Cardiac muscle cell (in vitro differentiated cells and primary cell): ENCODE measurements around the gene RASGRF2. TPM values are rescaled to one million over a fixed set of nuclear protein-coding genes. Genes with fewer than 3 reads are reported as not detected.

Experiments used
- DNase-seq, 2 donors: peaks; one replicate each; pipeline versions ENCODE4 v3.0.0 to v3.0.0-alpha.2; 2010 to 2017; ENCODE audit warnings: low read depth in 1 of 2, low spot score in 1 of 2
- H3K27ac ChIP-seq: fragments of 200-600 bp; sonication (generic); 2 replicates; pipeline ENCODE4 v1.5.1; 2016
- H3K27me3 ChIP-seq: fragments of 200-600 bp; sonication (generic); 2 replicates; pipeline ENCODE4 v1.6.0; 2016; ENCODE audit warnings: control low read depth
- H3K36me3 ChIP-seq: fragments of 200-600 bp; sonication (generic); 2 replicates; pipeline ENCODE4 v1.5.1; 2016; ENCODE audit warnings: control low read depth
- H3K4me1 ChIP-seq: fragments of 200-600 bp; sonication (generic); 2 replicates; pipeline ENCODE4 v1.8.1; 2017; ENCODE audit warnings: low read depth, mild to moderate bottlenecking, mixed run types
- H3K4me3 ChIP-seq: fragments of 200-600 bp; sonication (generic); 2 replicates; pipeline ENCODE4 v1.5.1; 2016; ENCODE audit warnings: mild to moderate bottlenecking
- H3K9me3 ChIP-seq: fragments of 200-600 bp; sonication (generic); 2 replicates; pipeline ENCODE4 v1.5.1; 2017; ENCODE audit warnings: low read depth, mild to moderate bottlenecking, control low read depth
- CTCF ChIP-seq: IDR thresholded peaks from 2 replicates; pipeline ENCODE4 v1.5.1; 2012; ENCODE audit warnings: low read depth, mild to moderate bottlenecking, low read length
- polyA plus RNA-seq: library from polyadenylated mRNA; unstranded; fragments of >200 nt; fragmentation: Nextera tagmentation; extraction: Ambion mirVana; gene quantifications from 2 replicates; pipeline ENCODE4 v1.2.1, GENCODE V29; 2016
- total RNA-seq: library from RNA; depleted of rRNA; stranded (reverse); fragments of >200 nt; gene quantifications from 2 replicates; pipeline ENCODE4 v1.2.3, GENCODE V29; 2016

RASGRF2 gene
- total and polyA plus RNA-seq, 2 experiments from 2014 or later: 0.06 to 0.33 TPM

GRCh38 chr5:81134066-81134465 lies 173.9 kb downstream of the RASGRF2 start:
- no peak for TF ChIP-seq CTCF
- Histone ChIP-seq H3K27ac (no peak overlapping the region), H3K4me3 (no peak overlapping the region), H3K27me3 (no peaks in the 10 kb centered on the region), H3K36me3 (no peaks in the 10 kb centered on the region), H3K4me1 (no peaks in the 10 kb centered on the region), H3K9me3 (no peaks in the 10 kb centered on the region)
- DNase-seq: no peak

- Histone ChIP-seq H3K27ac (no peak overlapping the region), H3K4me1 (no peaks in the 10 kb centered on the region), H3K36me3 (no peaks in the 10 kb centered on the region), H3K27me3 (no peaks in the 10 kb centered on the region), H3K4me3 (no peak overlapping the region), H3K9me3 (no peaks in the 10 kb centered on the region)
- TF ChIP-seq CTCF: no peak
- no peak for DNase-seq
Observed at GRCh38 chr5:81134566-81134965, 174.4 kb downstream of the RASGRF2 start.

GRCh38 chr5:81136557-81136956 lies 176.4 kb downstream of the RASGRF2 start:
- no peaks in the 10 kb centered on the region for H3K9me3 ChIP-seq
- no peak for DNase-seq
- no peaks in the 10 kb centered on the region for H3K4me1 ChIP-seq
- no peak overlapping the region for H3K27ac ChIP-seq
- no peaks in the 10 kb centered on the region for H3K27me3 ChIP-seq
- no peak overlapping the region for H3K4me3 ChIP-seq
- no peaks in the 10 kb centered on the region for H3K36me3 ChIP-seq
- TF ChIP-seq CTCF: no peak

- no peak for TF ChIP-seq CTCF
- Histone ChIP-seq H3K4me3 (no peak overlapping the region), H3K27me3 (no peaks in the 10 kb centered on the region), H3K4me1 (peaks cover 6% of the 10 kb centered on the region), H3K27ac (no peak overlapping the region), H3K9me3 (no peaks in the 10 kb centered on the region), H3K36me3 (no peaks in the 10 kb centered on the region)
- no peak for DNase-seq
Observed at GRCh38 chr5:81137833-81138232, 177.7 kb downstream of the RASGRF2 start.

GRCh38 chr5:81140441-81140840 lies 180.3 kb downstream of the RASGRF2 start:
- Histone ChIP-seq H3K9me3 (no peaks in the 10 kb centered on the region), H3K27me3 (no peaks in the 10 kb centered on the region), H3K4me1 (peaks cover 6% of the 10 kb centered on the region), H3K4me3 (no peak overlapping the region), H3K27ac (no peak overlapping the region), H3K36me3 (no peaks in the 10 kb centered on the region)
- peak in 1 of 2 donors; percentile 3 for DNase-seq
- TF ChIP-seq CTCF: no peak

- peaks cover 6% of the 10 kb centered on the region for H3K4me1 ChIP-seq
- DNase-seq: peak in 1 of 2 donors; percentile 64
- no peak overlapping the region for H3K4me3 ChIP-seq
- H3K27ac ChIP-seq: no peak overlapping the region
- no peaks in the 10 kb centered on the region for H3K36me3 ChIP-seq
- no peaks in the 10 kb centered on the region for H3K9me3 ChIP-seq
- no peaks in the 10 kb centered on the region for H3K27me3 ChIP-seq
- TF ChIP-seq CTCF: no peak
Observed at GRCh38 chr5:81140943-81141342, 180.8 kb downstream of the RASGRF2 start.
